Spleen (tissue), 7 donors: Measurements from ENCODE around the gene CGNL1.

Experiments
- CTCF ChIP-seq, 11 experiments: fragments of 200-600 bp in 7 of 11; fragments of 450-650 bp in 4 of 11; sonication (generic) in 4 of 11; IDR thresholded peaks in 8 of 11; conservative IDR thresholded peaks in 3 of 11; 1 replicate in 7 of 11; 2 replicates in 4 of 11; pipeline versions ENCODE4 v1.4.0 to v1.8.0; 2016 to 2021; ENCODE audit warnings: antibody characterized with exemption in 11 of 11, inconsistent platforms in 4 of 11, mild to moderate bottlenecking in 1 of 11
- POLR2A ChIP-seq, 3 donors: fragments of 450-650 bp; IDR thresholded peaks; one replicate each; pipeline ENCODE4 v1.5.1; 2017; ENCODE audit warnings: antibody characterized with exemption in 3 of 3, mild to moderate bottlenecking in 1 of 3
- donor health status: DM: no; HTN: no; CAD: no; lungs with moderate emphysema.
- donor health status: DM: no; HTN: no; CAD: no.
- donor health status: DM: no; HTN: no; CAD: no.

GRCh38 chr15:57570340-57570739, 194.0 kb downstream of the CGNL1 start:
- TF ChIP-seq CTCF (IDR thresholded peaks at IDR 0.05 in 8 of 11, conservative IDR thresholded peaks at IDR 0.05 in 3 of 11) (no peak), POLR2A (IDR thresholded peaks at IDR 0.05) (no peak)
